Loucy (cell line): ENCODE measurements around the gene EPAS1.

Experiments used
- EZH2phosphoT487 ChIP-seq: fragments of 200-600 bp; IDR thresholded peaks from 2 replicates; pipeline ENCODE4 v1.6.1; 2018; ENCODE audit warnings: antibody characterized with exemption, mild to moderate bottlenecking, moderate library complexity, borderline replicate concordance
- TF ChIP-seq, protein P1 (sequence below): fragments of 200-600 bp; sonication (generic); conservative IDR thresholded peaks from 2 replicates; pipeline ENCODE4 v1.5.1; 2014; ENCODE audit warnings: mild to moderate bottlenecking, antibody characterized with exemption, low read length

DNA sequence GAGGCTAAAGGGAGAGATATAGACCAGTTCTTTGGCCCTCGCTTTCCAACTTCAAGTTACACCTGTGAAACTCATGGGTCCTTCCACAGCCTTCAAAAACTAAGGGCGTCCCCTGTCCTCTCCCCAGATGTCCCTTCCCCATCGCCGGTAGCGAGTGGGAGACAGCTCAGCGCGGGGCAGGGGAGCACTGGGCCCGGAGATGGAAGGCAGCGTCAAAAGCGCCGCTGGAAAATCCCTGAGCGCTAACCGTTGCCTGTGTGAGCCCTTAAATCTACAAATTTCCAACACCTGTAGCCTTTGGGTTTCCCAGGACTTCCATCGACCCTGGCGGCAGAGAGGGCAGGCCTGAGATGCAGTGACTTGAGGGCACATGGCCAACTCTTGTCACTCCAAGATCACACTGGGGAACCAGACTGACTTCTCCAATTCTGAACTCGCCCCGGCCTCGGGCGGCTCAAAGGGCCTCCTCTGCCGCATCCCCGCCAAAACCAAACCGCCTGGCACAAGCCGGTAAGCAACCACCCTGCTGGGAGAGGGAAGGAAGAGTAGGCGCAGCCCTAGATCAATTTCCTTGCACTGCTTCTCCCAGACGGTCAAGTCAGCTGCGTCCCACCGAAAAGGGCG, 879 bp upstream of the EPAS1 start:
- TF ChIP-seq, protein P1, sequence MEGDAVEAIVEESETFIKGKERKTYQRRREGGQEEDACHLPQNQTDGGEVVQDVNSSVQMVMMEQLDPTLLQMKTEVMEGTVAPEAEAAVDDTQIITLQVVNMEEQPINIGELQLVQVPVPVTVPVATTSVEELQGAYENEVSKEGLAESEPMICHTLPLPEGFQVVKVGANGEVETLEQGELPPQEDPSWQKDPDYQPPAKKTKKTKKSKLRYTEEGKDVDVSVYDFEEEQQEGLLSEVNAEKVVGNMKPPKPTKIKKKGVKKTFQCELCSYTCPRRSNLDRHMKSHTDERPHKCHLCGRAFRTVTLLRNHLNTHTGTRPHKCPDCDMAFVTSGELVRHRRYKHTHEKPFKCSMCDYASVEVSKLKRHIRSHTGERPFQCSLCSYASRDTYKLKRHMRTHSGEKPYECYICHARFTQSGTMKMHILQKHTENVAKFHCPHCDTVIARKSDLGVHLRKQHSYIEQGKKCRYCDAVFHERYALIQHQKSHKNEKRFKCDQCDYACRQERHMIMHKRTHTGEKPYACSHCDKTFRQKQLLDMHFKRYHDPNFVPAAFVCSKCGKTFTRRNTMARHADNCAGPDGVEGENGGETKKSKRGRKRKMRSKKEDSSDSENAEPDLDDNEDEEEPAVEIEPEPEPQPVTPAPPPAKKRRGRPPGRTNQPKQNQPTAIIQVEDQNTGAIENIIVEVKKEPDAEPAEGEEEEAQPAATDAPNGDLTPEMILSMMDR = no peak
- no peak for TF ChIP-seq EZH2phosphoT487
